ENCODE data around the gene SPTB. TPM values are rescaled to one million over a fixed set of nuclear protein-coding genes. Genes with fewer than 3 reads are reported as not detected.

The SPTB gene
- total RNA-seq, 1 experiment from 2014 or later: 2.3 TPM

GRCh38 chr14:64767215-64767964, 112.3 kb downstream of the SPTB start:
- Histone ChIP-seq H3K4ac (ENCODE audit: low read depth, low read length) (no peak overlapping the region), H3K56ac (ENCODE audit: insufficient read length, low read depth, low read length) (no peak overlapping the region), H3K9ac (ENCODE audit: extremely low read depth, insufficient read length, low read length) (no peak overlapping the region), H4K20me1 (ENCODE audit: control insufficient read depth, insufficient read depth, insufficient read length) (no peaks in the 10 kb centered on the region), H2AFZ (ENCODE audit: low read length) (no peak overlapping the region), H2BK20ac (ENCODE audit: low read depth, low read length, poor library complexity, severe bottlenecking) (no peak overlapping the region), H3K79me2 (ENCODE audit: insufficient read depth, low read length) (no peaks in the 10 kb centered on the region), H4K91ac (ENCODE audit: insufficient read length, low read depth, low read length) (no peak overlapping the region), H2BK120ac (ENCODE audit: low read depth, low read length, poor library complexity, severe bottlenecking) (no peak overlapping the region), H2AK5ac (ENCODE audit: insufficient read length, low read length) (no peak overlapping the region), H3K27me3 (ENCODE audit: insufficient read depth, low read length) (no peaks in the 10 kb centered on the region), H3K14ac (ENCODE audit: insufficient read depth, low read length) (no peak overlapping the region; the same call in 1 of the 2 replicates), H3K18ac (ENCODE audit: insufficient read length, low read depth, low read length) (no peak overlapping the region), H2BK5ac (ENCODE audit: insufficient read length, low read length) (no peak overlapping the region), H2BK15ac (ENCODE audit: low read depth, low read length) (no peak overlapping the region), H3K4me2 (ENCODE audit: insufficient read depth, insufficient read length, low read length) (no peak overlapping the region), H3K23ac (ENCODE audit: insufficient read length, low read depth, low read length) (no peak overlapping the region), H3K4me1 (ENCODE audit: insufficient read depth, low read length) (no peaks in the 10 kb centered on the region), H4K5ac (ENCODE audit: insufficient read length, low read depth, low read length) (no peak overlapping the region), H3K23me2 (ENCODE audit: insufficient read length, low read depth, low read length, poor library complexity, severe bottlenecking) (peaks cover 4% of the 10 kb centered on the region), H3K27ac (ENCODE audit: insufficient read length, low read depth, low read length) (no peak overlapping the region), H3K79me1 (ENCODE audit: insufficient read depth, low read depth, low read length, poor library complexity, severe bottlenecking) (no peaks in the 10 kb centered on the region), H2BK12ac (ENCODE audit: insufficient read length, low read depth, low read length) (no peak overlapping the region), H3T11ph (ENCODE audit: low read length) (no peak overlapping the region), H3K9me3 (ENCODE audit: control insufficient read depth, low read depth, low read length) (no peaks in the 10 kb centered on the region), H4K8ac (replicated peaks; ENCODE audit: insufficient read length, low read depth, low read length) (no peak overlapping the region)
- no peak for DNase-seq
- no peak overlapping the region; a peak in 1 of 5 replicates for H3K4me3 Mint-ChIP-seq
- no CpG with 5 or more reads among the region's 15 CpGs for WGBS (ENCODE audit: extremely low coverage, insufficient read length, low lambda C conversion rate)
- H3K9me3 Mint-ChIP-seq: no peaks in the 10 kb centered on the region; a peak in 2 of 5 replicates
- H3K27me3 Mint-ChIP-seq (ENCODE audit: low read depth): peaks cover 17% of the 10 kb centered on the region
- peaks cover 32 to 45% of the 10 kb centered on the region in 2 experiments for H3K4me1 Mint-ChIP-seq
- TF ChIP-seq, protein P1, sequence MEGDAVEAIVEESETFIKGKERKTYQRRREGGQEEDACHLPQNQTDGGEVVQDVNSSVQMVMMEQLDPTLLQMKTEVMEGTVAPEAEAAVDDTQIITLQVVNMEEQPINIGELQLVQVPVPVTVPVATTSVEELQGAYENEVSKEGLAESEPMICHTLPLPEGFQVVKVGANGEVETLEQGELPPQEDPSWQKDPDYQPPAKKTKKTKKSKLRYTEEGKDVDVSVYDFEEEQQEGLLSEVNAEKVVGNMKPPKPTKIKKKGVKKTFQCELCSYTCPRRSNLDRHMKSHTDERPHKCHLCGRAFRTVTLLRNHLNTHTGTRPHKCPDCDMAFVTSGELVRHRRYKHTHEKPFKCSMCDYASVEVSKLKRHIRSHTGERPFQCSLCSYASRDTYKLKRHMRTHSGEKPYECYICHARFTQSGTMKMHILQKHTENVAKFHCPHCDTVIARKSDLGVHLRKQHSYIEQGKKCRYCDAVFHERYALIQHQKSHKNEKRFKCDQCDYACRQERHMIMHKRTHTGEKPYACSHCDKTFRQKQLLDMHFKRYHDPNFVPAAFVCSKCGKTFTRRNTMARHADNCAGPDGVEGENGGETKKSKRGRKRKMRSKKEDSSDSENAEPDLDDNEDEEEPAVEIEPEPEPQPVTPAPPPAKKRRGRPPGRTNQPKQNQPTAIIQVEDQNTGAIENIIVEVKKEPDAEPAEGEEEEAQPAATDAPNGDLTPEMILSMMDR (conservative IDR thresholded peaks at IDR 0.05): no peak
- H3K36me3 Mint-ChIP-seq (ENCODE audit: insufficient read depth in 1 of 3, low read depth in 3 of 3): no peaks in the 10 kb centered on the region; a peak in 1 of 7 replicates
- H3K27ac Mint-ChIP-seq: peak overlapping the region in 1 of 3 experiments; percentile 55; a peak in 1 of 7 replicates
